Adrenal gland (tissue), 12 donors: ENCODE results near the gene GPC5. TPM values are rescaled to one million over a fixed set of nuclear protein-coding genes. Genes with fewer than 3 reads are reported as not detected.

Experiments used
- DNase-seq, 7 donors: peaks; one replicate each; pipeline ENCODE4 v3.0.0-alpha.2; 2019 to 2020
- H3K27ac ChIP-seq, 5 donors: fragments of 200-600 bp; sonication (generic) in 4 of 5; 1 replicate in 3 of 5; 2 replicates in 2 of 5; pipeline versions ENCODE4 v1.5.1 to v1.8.0; 2016 to 2020; ENCODE audit warnings: mild to moderate bottlenecking in 1 of 5
- H3K27me3 ChIP-seq: fragments of 200-600 bp; 2 replicates; pipeline ENCODE4 v1.8.0; 2021
- H3K36me3 ChIP-seq, 2 donors: fragments of 200-600 bp; replicated peaks in 1 of 2; 1 replicate in 1 of 2; 2 replicates in 1 of 2; pipeline versions ENCODE4 v1.5.1 to v1.8.0; 2018 to 2022
- H3K4me1 ChIP-seq, 2 donors: fragments of 200-600 bp; replicated peaks in 1 of 2; 1 replicate in 1 of 2; 2 replicates in 1 of 2; pipeline versions ENCODE4 v1.5.1 to v1.8.0; 2018 to 2021
- H3K4me3 ChIP-seq, 4 donors: fragments of 200-600 bp; sonication (generic) in 3 of 4; one replicate each; pipeline ENCODE4 v1.5.1; 2016 to 2018
- H3K9me3 ChIP-seq, 3 donors: fragments of 200-600 bp; sonication (generic) in 1 of 3; replicated peaks in 1 of 3; 1 replicate in 2 of 3; 2 replicates in 1 of 3; pipeline versions ENCODE4 v1.5.1 to v1.8.0; 2016 to 2021
- CTCF ChIP-seq, 6 experiments: fragments of 450-650 bp in 4 of 6; fragments of 200-600 bp in 2 of 6; sonication (generic) in 1 of 6; IDR thresholded peaks; 1 replicate in 5 of 6; 2 replicates in 1 of 6; pipeline versions ENCODE4 v1.5.1 to v1.8.0; 2016 to 2021; ENCODE audit warnings: antibody characterized with exemption in 6 of 6, mild to moderate bottlenecking in 2 of 6, moderate library complexity in 1 of 6
- POLR2A ChIP-seq, 2 donors: fragments of 450-650 bp; IDR thresholded peaks; one replicate each; pipeline ENCODE4 v1.6.1; 2017; ENCODE audit warnings: antibody characterized with exemption in 2 of 2, mild to moderate bottlenecking in 2 of 2, moderate library complexity in 1 of 2
- WGBS, 4 donors: extraction: QIAGEN DNeasy Blood & Tissue Kit in 2 of 4; methylation state at CpG; one replicate each; pipeline versions ENCODE4 v1.1.5 to v1.1.7; 2013 to 2017; 5-methylcytosine and 5-hydroxymethylcytosine counted together
- intact Hi-C, 2 donors: fragments of 100-400 bp; cut with DNase I; formaldehyde crosslinking; loops; one replicate each; pipeline versions ENCODE4 v1.14.1 to v1.15.0; 2022 to 2023
- polyA plus RNA-seq, 3 donors: library from polyadenylated mRNA; stranded (reverse); fragments of 200-250 nt in 2 of 3; fragments of 350-450 nt in 1 of 3; fragmentation: Illumina TruSeq in 1 of 3; extraction: RNeasy Lipid Tissue Mini Kit (QIAGEN cat#74804) in 1 of 3; gene quantifications; one replicate each; pipeline ENCODE4 v1.2.3, GENCODE V29; 2013 to 2014
- total RNA-seq, 9 donors: library from RNA; depleted of rRNA in 4 of 9; stranded (reverse); fragments of >200 nt in 4 of 9; fragments of 120-200 nt in 1 of 9; fragmentation: NEBNext Ultra II Directional in 1 of 9; extraction: Animal tissue kit (Norgen Biotek cat#: 25700) in 1 of 9; gene quantifications; one replicate each; pipeline versions ENCODE4 v1.1.0 to v1.2.4, GENCODE V29; 2013 to 2023
- donor health status: healthy with polysubstance abuse.
- donor health status: Bipolar disorder and iron deficiency.
- donor health status: DM: yes; HTN: yes; CAD: no.
- donor health status: DM: no; HTN: no; CAD: no.
- donor health status: DM: no; HTN: no; CAD: no.
- donor health status: DM: yes; HTN: yes; CAD: no.

GPC5 gene
- total and polyA plus RNA-seq, 12 donors: 0.24 to 7.7 (median 2.1) TPM; not detected in 4

GRCh38 chr13:92767468-92767867, 1369.0 kb downstream of the GPC5 start:
- intact Hi-C loops: no loop called here
- WGBS, 4 donors: 76 to 86% (median 81%) methylated on average over 3 of the region's 3 CpGs
- Histone ChIP-seq H3K4me1 (no peaks in the 10 kb centered on the region), H3K27ac (no peak overlapping the region), H3K4me3 (no peak overlapping the region), H3K36me3 (no peaks in the 10 kb centered on the region), H3K9me3 (no peaks in the 10 kb centered on the region), H3K27me3 (no peaks in the 10 kb centered on the region)
- TF ChIP-seq CTCF (IDR thresholded peaks at IDR 0.05): no peak
- DNase-seq: no peak

DNA sequence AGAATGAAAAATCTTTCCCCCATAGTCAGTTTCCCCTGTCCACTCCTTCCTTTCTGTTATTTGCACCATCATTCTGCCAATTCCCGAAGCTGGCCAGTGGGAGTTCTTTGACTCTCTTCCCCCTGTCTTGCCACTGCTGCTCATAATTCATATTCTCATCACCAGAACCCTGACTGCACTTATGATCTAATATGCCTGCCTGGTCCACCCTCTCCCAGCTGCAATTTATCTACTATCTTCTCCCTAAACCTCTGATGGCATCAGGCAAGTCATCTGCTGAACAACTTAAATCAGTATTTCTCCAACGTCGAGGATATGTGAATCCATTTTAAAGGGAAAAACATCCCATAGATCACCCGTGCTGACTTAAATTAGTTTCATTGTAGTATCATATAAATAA, 1370.2 kb downstream of the GPC5 start:
- H3K9me3 ChIP-seq: no peaks in the 10 kb centered on the region
- H3K4me3 ChIP-seq: no peak overlapping the region
- H3K4me1 ChIP-seq: no peaks in the 10 kb centered on the region
- DNase-seq: no peak
- WGBS, 4 donors: 69 to 80% (median 79%) methylated on average over 4 of the region's 4 CpGs
- no peaks in the 10 kb centered on the region for H3K36me3 ChIP-seq
- H3K27me3 ChIP-seq: no peaks in the 10 kb centered on the region
- H3K27ac ChIP-seq: no peak overlapping the region
- TF ChIP-seq CTCF (IDR thresholded peaks at IDR 0.05): no peak
- intact Hi-C loops: no loop called here

DNA sequence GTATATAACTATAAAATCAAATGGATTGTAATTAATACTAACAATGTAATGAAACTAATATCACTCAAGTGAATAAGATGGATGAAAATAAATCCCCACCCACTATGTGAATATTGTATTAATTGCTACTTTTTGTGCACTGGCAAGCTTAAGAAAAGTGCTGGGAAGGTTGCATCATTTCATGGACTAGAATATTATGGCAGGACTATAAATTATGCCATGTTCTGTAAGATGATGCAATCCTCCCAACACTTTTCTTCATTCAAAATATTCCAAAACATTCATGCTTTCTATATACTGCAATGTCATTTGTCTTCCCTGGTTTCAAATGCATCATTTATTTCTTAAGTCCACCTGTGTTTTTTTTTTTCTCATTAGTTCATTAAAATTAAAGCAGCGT, 1370.6 kb downstream of the GPC5 start:
- no peaks in the 10 kb centered on the region for H3K4me1 ChIP-seq
- WGBS, 4 donors: 66 to 90% (median 83%) methylated on average over 1 of the region's 1 CpG
- TF ChIP-seq CTCF (IDR thresholded peaks at IDR 0.05): no peak
- no peaks in the 10 kb centered on the region for H3K9me3 ChIP-seq
- no peak overlapping the region for H3K27ac ChIP-seq
- H3K36me3 ChIP-seq: no peaks in the 10 kb centered on the region
- intact Hi-C loops: no loop called here
- no peak overlapping the region for H3K4me3 ChIP-seq
- DNase-seq: no peak
- no peaks in the 10 kb centered on the region for H3K27me3 ChIP-seq

GRCh38 chr13:92775658-92776057, 1377.2 kb downstream of the GPC5 start:
- WGBS, 4 donors: 80 to 84% (median 82%) methylated on average over 3 of the region's 3 CpGs
- Histone ChIP-seq H3K27me3 (no peaks in the 10 kb centered on the region), H3K9me3 (no peaks in the 10 kb centered on the region), H3K36me3 (no peaks in the 10 kb centered on the region), H3K4me1 (no peaks in the 10 kb centered on the region), H3K27ac (no peak overlapping the region), H3K4me3 (no peak overlapping the region)
- intact Hi-C loops: no loop called here
- TF ChIP-seq POLR2A (IDR thresholded peaks at IDR 0.05) (no peak), CTCF (IDR thresholded peaks at IDR 0.05) (no peak)
- DNase-seq: no peak
